GM19240 (cell line): Measurements from ENCODE around the gene EXTL1.
"Not testable (repeated sequence)": the region's sequence is repeated elsewhere in the genome, so short reads cannot be mapped to it uniquely, and the experiment has no call there.

Experiments
- DNase-seq: peaks from one replicate; pipeline ENCODE4 v3.0.0; 2011; ENCODE audit warnings: low spot score; ENCODE audit not compliant: insufficient read length

The EXTL1 gene, protein sequence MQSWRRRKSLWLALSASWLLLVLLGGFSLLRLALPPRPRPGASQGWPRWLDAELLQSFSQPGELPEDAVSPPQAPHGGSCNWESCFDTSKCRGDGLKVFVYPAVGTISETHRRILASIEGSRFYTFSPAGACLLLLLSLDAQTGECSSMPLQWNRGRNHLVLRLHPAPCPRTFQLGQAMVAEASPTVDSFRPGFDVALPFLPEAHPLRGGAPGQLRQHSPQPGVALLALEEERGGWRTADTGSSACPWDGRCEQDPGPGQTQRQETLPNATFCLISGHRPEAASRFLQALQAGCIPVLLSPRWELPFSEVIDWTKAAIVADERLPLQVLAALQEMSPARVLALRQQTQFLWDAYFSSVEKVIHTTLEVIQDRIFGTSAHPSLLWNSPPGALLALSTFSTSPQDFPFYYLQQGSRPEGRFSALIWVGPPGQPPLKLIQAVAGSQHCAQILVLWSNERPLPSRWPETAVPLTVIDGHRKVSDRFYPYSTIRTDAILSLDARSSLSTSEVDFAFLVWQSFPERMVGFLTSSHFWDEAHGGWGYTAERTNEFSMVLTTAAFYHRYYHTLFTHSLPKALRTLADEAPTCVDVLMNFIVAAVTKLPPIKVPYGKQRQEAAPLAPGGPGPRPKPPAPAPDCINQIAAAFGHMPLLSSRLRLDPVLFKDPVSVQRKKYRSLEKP

DNA sequence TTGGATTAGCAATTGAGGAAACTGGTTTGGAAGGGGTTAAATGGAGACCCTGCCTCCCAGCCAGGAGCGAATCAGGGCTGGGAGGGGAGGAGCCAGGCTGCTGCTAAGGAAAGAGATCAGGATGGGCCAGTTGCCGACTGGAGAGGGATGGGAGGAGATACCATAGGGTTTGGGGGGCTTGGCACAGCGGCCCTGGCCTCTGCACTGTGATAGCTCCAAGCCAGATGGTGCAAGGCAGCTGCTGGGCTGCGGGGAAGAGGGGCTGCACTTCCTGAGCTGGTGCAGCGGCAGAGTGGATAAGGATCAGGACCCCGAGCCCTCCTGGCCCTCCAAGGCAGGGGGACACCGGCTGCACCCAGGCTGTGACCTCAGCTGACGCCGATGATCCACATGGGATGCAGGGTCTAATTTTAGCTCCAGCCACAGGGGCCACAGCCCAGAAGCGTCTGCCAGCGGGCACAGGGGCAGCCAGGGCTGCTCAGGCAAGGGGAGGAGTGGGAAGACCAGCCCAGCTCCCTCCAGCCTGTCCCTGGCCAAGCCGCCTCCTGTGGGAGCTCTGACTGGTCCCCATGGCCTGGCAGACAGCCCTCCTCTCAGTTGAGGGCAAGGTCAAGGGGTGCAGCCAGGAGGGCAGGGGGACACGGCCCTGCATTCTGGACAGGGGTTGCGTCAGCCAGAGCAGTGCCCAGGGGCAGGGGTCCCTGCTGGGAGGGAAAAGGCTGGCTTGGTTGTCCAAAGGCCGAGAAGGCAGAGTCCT is at the start of gene EXTL1:
EXTL1 (plus strand) TSS at position 129 of the 757 bp plus-strand sequence. CDS start 872 bp downstream, outside the sequence.
- no peak for DNase-seq

- no peak for DNase-seq
These were observed 49.8 kb upstream of the EXTL1 start for GRCh38 chr1:25971811-25972180.

DNA sequence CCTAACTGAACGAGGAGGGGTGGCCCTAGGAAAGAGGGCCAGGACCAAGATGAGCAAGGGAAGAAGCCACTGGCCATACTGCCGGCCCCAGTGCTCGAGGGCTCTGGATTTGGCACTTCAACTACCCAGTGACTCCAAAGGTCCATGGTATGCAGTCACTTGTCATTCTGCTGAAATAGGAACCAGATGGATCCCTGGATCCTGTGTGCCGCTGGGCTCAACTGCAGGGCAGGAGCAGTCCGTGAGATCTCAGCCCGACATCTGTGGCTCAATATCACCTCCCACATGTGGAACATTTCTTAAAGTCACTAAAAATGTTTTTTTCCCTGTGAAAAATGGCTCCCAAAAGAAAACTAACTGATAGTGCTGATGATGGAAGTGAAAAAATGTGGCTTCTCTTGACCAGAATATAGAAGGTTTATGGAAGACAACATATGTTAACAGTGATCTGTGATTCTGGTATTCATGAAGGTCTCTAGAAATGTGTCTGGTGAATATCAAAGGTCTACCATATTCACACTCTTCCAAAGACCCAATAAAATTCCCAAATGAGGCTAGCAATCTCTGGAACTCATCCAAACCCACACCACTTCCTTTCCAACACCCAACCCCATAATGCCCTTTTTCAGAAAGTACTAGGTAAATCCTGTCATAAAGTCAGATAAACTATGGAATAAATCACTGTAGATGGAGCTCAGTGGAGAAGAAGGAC is 47.8 kb upstream of the EXTL1 start:
- DNase-seq, result no peak

DNA sequence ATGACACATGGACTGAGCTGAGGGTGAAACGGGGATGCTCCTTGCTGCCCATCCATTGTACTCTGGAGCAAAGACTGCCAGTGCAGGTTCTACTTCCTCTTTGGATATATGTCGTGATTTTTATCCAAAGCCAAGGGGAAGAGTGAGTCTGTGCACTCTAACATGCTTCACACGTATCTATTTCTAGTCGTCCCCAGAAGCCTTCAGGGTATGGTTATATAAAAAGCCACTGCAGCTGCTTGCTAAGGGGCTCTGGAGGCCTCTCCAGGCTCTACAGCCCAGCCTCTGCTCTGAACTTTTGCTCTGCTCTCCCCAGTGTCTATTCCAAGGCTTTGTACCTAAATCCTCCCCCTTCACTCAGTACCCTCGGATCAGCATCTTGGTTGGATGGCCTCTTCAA is 43.8 kb upstream of the EXTL1 start:
- DNase-seq, result no peak

- no peak for DNase-seq
These were observed 43.2 kb upstream of the EXTL1 start for GRCh38 chr1:25978403-25978802.

GRCh38 chr1:25979210-25979609 is 42.4 kb upstream of the EXTL1 start:
- DNase-seq, result no peak

GRCh38 chr1:25985171-25985570 is 36.4 kb upstream of the EXTL1 start:
- no peak for DNase-seq

GRCh38 chr1:25985670-25986069 is 35.9 kb upstream of the EXTL1 start:
- no peak for DNase-seq

- DNase-seq, result not testable (repeated sequence)
These were observed 34.8 kb upstream of the EXTL1 start for GRCh38 chr1:25986773-25987172.

GRCh38 chr1:25987951-25988350 is 33.6 kb upstream of the EXTL1 start:
- no peak for DNase-seq

DNA sequence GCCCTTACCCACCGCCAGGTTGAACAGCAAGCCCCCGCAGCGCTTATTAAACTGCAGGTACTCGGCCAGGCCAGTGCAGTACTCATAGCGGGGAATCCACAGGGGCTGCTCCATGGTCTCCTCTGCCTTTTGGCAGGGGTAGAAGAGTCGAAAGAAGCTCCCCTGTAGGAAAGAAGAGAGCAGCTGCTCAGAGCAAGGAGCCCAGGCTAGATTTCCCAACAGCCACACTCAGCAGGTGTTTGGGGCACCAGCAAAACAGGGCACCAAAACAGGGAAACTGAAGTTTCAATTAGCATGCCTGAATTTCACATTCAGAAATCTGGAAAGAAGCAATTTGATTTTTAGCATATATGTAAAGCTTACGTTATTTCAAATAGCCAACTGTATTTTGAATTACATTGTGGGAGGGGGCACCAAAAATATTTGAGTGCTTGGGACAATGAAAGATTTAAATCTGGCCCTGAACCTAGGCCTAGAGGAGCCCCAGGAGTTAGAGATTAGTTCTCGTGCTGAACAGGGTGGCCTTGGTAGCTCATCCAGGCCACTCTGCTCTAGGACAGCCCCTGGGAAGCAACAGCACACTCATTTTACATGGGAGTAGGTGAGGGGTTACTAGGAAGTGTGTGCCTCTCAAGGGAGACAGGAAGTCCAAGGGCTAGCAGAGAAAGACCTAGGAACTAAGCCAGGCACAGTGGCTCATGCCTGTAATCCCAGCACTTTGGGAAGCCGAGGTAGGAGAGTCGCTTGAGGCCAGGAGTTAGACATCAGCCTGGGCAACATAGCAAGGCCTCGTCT is 31.9 kb upstream of the EXTL1 start:
- no peak for DNase-seq

GRCh38 chr1:25990251-25990650 is 31.3 kb upstream of the EXTL1 start:
- DNase-seq, result no peak

GRCh38 chr1:25990702-25991395 is 30.7 kb upstream of the EXTL1 start:
- no peak for DNase-seq

- no peak for DNase-seq
These were observed 29.5 kb upstream of the EXTL1 start for GRCh38 chr1:25991937-25992688.

DNA sequence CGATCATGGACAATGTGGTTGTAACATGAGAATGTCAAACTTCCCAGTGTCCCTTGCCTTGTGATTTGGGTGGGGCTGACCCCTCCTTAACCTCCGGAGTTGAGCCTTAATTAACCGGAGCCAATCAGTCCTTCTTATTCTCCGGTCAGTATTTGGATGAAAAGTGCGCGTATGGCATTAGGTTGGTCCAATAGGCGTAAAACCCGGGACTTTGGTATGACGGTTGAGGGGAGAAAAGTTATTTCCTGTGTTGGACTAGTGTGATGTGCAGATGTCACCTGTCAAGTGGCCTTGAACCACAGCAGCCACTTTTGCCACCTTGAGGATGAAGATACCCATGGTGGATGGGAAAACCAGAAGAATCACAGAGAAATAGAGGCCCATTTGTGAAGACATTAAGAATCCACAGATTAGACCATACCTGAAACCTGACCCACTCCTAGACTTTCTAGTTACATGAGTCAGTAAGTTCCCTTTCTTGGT is 28.8 kb upstream of the EXTL1 start:
- DNase-seq, result no peak

DNA sequence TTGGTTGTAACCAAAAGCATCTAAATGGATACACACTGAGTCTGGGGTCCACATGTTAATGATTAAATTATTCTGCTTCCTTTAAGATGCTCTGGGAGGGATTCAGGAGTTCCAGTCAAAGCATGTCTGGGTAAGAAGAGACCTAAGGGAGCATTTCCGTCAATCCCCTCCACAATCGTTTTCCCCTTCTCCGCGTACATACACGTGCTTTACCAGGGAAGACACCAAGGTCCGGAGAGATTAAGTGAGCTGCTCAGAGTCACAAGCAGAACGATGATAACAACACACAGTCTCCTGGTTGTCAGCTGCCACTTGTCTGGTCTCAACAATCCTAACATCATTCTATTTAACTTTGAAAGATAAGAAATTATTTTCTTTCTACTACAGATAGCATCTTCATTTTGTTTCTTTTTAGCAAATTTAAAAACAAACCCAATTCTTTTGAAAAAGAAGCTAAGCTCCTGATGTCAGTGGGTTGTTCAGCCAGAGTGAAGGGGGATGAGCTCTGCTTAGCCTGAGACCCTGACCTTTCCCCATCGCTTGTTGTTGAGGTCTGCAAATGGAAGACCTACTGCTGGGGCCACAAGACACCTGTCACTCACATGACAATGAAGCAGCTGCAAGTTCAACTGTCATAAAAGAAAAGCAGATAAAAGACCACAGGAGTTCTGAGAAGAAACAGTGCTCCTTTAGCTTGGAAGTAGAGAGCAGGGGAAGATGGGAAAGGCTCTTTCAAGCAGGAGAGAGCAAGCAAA is 28.2 kb upstream of the EXTL1 start:
- DNase-seq, result no peak

DNA sequence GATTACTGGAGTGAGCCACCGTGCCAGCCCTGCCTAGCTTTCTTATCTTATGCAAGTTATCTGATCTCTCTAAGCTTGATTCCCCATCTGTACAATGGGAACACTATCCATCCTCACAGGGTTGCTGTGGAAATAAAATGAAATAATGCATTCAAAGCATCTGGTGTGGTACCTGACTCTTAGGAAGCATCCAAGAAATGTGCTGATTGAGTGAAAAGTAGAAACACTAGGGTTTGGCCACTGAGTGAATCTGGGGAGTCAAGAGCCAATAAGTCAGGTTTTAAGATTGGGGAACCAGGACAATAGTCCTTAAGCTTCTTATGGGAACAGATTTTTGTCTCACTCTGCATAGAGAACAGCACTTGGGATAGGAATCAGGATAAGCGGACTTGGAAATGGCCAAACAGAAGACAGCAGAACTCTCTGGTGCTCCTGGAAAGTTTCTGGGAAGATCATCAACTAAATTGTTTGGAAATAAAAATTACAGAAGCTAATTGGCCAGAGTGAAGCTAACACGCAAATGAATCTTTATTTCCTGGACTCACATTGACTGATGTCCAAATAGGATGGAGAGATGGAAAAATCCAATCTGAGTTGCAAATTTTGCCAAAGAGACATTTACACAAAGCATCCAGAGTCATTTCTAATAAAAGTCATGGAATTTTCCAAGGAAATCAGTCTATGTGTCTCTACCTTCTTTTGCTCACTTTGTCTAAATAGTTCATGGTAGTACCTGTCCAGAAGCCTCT is 27.0 kb upstream of the EXTL1 start:
- DNase-seq, result no peak
